ENCODE results near the gene ADGRA1.
"Not testable (repeated sequence)": the region's sequence is repeated elsewhere in the genome, so short reads cannot be mapped to it uniquely, and the experiment has no call there.

The ADGRA1 gene

GRCh38 chr10:133087679-133088178 lies at the start of gene ADGRA1:
ADGRA1 (plus strand) TSS chr10:133087924; CDS start chr10:133088910, 986 bp downstream.
- DNase-seq: no peak

- DNase-seq: no peak
These were observed 49.5 kb upstream of the ADGRA1 start for GRCh38 chr10:133038036-133038823.

GRCh38 chr10:133039107-133039802 lies 48.5 kb upstream of the ADGRA1 start:
- no peak for DNase-seq

- DNase-seq: no peak
These were observed 47.9 kb upstream of the ADGRA1 start for GRCh38 chr10:133039803-133040165.

GRCh38 chr10:133040198-133040597 lies 47.5 kb upstream of the ADGRA1 start:
- DNase-seq: peak; percentile 42 to 62

- DNase-seq: no peak
These were observed 46.6 kb upstream of the ADGRA1 start for GRCh38 chr10:133041101-133041500.

- no peak for DNase-seq
These were observed 45.7 kb upstream of the ADGRA1 start for GRCh38 chr10:133042061-133042460.

GRCh38 chr10:133042816-133043215 lies 44.9 kb upstream of the ADGRA1 start:
- no peak for DNase-seq

GRCh38 chr10:133043541-133044225 lies 44.0 kb upstream of the ADGRA1 start:
- no peak for DNase-seq

- no peak for DNase-seq
These were observed 43.3 kb upstream of the ADGRA1 start for GRCh38 chr10:133044401-133044811.

GRCh38 chr10:133045556-133046389 lies 42.0 kb upstream of the ADGRA1 start:
- DNase-seq: no peak

- no peak for DNase-seq
These were observed 41.3 kb upstream of the ADGRA1 start for GRCh38 chr10:133046390-133046765.

GRCh38 chr10:133047526-133048123 lies 40.1 kb upstream of the ADGRA1 start:
- no peak for DNase-seq

GRCh38 chr10:133048266-133048665 lies 39.5 kb upstream of the ADGRA1 start:
- no peak for DNase-seq

- DNase-seq: no peak
These were observed 38.8 kb upstream of the ADGRA1 start for GRCh38 chr10:133048926-133049325.

- no peak for DNase-seq
These were observed 38.1 kb upstream of the ADGRA1 start for GRCh38 chr10:133049639-133050038.

GRCh38 chr10:133050371-133050770 lies 37.4 kb upstream of the ADGRA1 start:
- no peak for DNase-seq

GRCh38 chr10:133052076-133052475 lies 35.6 kb upstream of the ADGRA1 start:
- no peak for DNase-seq

- not testable (repeated sequence) for DNase-seq
These were observed 34.1 kb upstream of the ADGRA1 start for GRCh38 chr10:133053527-133054133.

- DNase-seq: no peak
These were observed 32.3 kb upstream of the ADGRA1 start for GRCh38 chr10:133055470-133055869.

- DNase-seq: no peak
These were observed 31.7 kb upstream of the ADGRA1 start for GRCh38 chr10:133056001-133056400.

Measured in SHP77 (cell line).